Caco-2 (cell line): ENCODE data around the gene ADGRL4. TPM values are rescaled to one million over a fixed set of nuclear protein-coding genes. Genes with fewer than 3 reads are reported as not detected.

Experiments
- BruUV-seq: library from RNA; stranded (reverse); fragments of 400-500 nt; replicated peaks from 2 replicates; lab custom pipeline; 2021; lab: Mats Ljungman, UMichigan
- CTCF ChIA-PET: fragments of 300-600 bp; sonication (Branson Sonifier 250); formaldehyde crosslinking; loops from one replicate; lab custom pipeline; 2022; ENCODE audit warnings: antibody characterized with exemption; lab: Charles Lee
- POLR2A ChIA-PET: fragments of 300-600 bp; sonication (Branson Sonifier 250); formaldehyde crosslinking; loops from one replicate; lab custom pipeline; 2022; ENCODE audit warnings: antibody characterized with exemption; lab: Charles Lee
- DNase-seq, 2 experiments: peaks; one replicate each; pipeline versions ENCODE4 v3.0.0 to v3.0.0-alpha.2; 2020 to 2022
- H3K27me3 ChIP-seq: replicated peaks from 2 replicates; pipeline ENCODE4 v1.6.0; 2011; ENCODE audit warnings: low read length; ENCODE audit not compliant: control insufficient read depth, insufficient read depth
- H3K36me3 ChIP-seq: 2 replicates; pipeline ENCODE4 v1.5.1; 2011; ENCODE audit warnings: low read length; ENCODE audit not compliant: control insufficient read depth, insufficient read depth
- H3K4me1 ChIP-seq: fragments of 250-450 bp; sonication (Bioruptor Pico); 2 replicates; pipeline ENCODE4 v1.5.1; 2020; ENCODE audit warnings: mild to moderate bottlenecking
- H3K4me3 ChIP-seq: 2 replicates; pipeline ENCODE4 v1.5.1; 2011; ENCODE audit warnings: low read depth, mild to moderate bottlenecking, control low read depth, low read length
- H3K9me3 ChIP-seq: fragments of 250-450 bp; sonication (Bioruptor Pico); 2 replicates; pipeline ENCODE4 v1.5.1; 2020; ENCODE audit warnings: mild to moderate bottlenecking, moderate library complexity
- H3K27ac Mint-ChIP-seq: one replicate; pipeline ENCODE4 v1.8.0; 2022; ENCODE audit warnings: mixed read lengths; ENCODE audit not compliant: unreplicated experiment
- H3K27me3 Mint-ChIP-seq: one replicate; pipeline ENCODE4 v1.8.0; 2022; ENCODE audit warnings: mixed read lengths; ENCODE audit not compliant: insufficient read depth, unreplicated experiment
- H3K36me3 Mint-ChIP-seq: one replicate; pipeline ENCODE4 v1.8.0; 2022; ENCODE audit warnings: mild to moderate bottlenecking, mixed read lengths; ENCODE audit not compliant: insufficient read depth, unreplicated experiment
- H3K4me1 Mint-ChIP-seq: one replicate; pipeline ENCODE4 v1.8.0; 2022; ENCODE audit warnings: low read depth, mixed read lengths; ENCODE audit not compliant: unreplicated experiment
- H3K4me3 Mint-ChIP-seq: one replicate; pipeline ENCODE4 v1.8.0; 2022; ENCODE audit warnings: mild to moderate bottlenecking, moderate library complexity, mixed read lengths; ENCODE audit not compliant: unreplicated experiment
- H3K9me3 Mint-ChIP-seq: one replicate; pipeline ENCODE4 v1.8.0; 2022; ENCODE audit warnings: mixed read lengths; ENCODE audit not compliant: unreplicated experiment
- intact Hi-C: fragments of 100-400 bp; cut with micrococcal nuclease; formaldehyde crosslinking; loops from one replicate; pipeline ENCODE4 v1.10.0; 2022; ENCODE audit not compliant: unreplicated experiment
- total RNA-seq: library from RNA; stranded (reverse); gene quantifications from 2 replicates; pipeline ENCODE4 v1.2.3, GENCODE V29; 2022
- TF ChIP-seq, protein P1 (sequence below), 2 experiments: fragments of 200-600 bp in 1 of 2; IDR thresholded peaks; 1 replicate in 1 of 2; 2 replicates in 1 of 2; pipeline versions ENCODE4 v1.5.1 to v1.8.0; 2011 to 2022; ENCODE audit warnings: antibody characterized with exemption in 1 of 2, control low read depth in 1 of 2, inconsistent platforms in 1 of 2, low read depth in 1 of 2, low read length in 1 of 2, mild to moderate bottlenecking in 1 of 2, moderate library complexity in 1 of 2; ENCODE audit not compliant: insufficient read depth in 1 of 2, severe bottlenecking in 1 of 2, unreplicated experiment in 1 of 2

ADGRL4 gene
- total RNA-seq, 1 experiment from 2014 or later, result not detected

DNA sequence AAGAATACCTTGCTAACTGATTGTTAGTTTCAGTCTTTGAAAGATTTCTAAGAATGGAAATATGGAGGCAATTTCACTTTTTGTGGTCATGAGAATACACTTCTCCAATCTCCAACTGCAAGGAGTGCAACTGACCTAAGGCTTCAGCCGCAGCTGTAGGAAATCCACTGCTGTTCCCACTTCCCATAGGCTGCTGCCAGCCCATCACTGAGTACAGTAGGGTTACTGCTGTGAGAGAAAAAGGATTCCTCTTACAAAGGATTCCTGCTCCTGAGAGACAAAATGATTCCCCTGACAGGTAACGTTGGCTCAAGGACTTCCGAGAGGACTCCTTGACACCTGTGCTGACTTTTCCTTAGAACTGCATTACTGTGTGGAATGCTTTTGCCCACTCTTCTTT, 87.4 kb downstream of the ADGRL4 start:
- Mint-ChIP-seq H3K4me1 (no peaks in the 10 kb centered on the region), H3K27me3 (no peaks in the 10 kb centered on the region), H3K9me3 (no peaks in the 10 kb centered on the region), H3K4me3 (no peak overlapping the region), H3K36me3 (no peaks in the 10 kb centered on the region), H3K27ac (no peak overlapping the region)
- Histone ChIP-seq H3K4me3 (no peak overlapping the region), H3K9me3 (no peaks in the 10 kb centered on the region), H3K36me3 (no peaks in the 10 kb centered on the region), H3K4me1 (no peaks in the 10 kb centered on the region), H3K27me3 (no peaks in the 10 kb centered on the region)
- intact Hi-C loops, result no loop called here
- ChIA-PET CTCF (no interaction called here), POLR2A (no interaction called here)
- TF ChIP-seq, protein P1, sequence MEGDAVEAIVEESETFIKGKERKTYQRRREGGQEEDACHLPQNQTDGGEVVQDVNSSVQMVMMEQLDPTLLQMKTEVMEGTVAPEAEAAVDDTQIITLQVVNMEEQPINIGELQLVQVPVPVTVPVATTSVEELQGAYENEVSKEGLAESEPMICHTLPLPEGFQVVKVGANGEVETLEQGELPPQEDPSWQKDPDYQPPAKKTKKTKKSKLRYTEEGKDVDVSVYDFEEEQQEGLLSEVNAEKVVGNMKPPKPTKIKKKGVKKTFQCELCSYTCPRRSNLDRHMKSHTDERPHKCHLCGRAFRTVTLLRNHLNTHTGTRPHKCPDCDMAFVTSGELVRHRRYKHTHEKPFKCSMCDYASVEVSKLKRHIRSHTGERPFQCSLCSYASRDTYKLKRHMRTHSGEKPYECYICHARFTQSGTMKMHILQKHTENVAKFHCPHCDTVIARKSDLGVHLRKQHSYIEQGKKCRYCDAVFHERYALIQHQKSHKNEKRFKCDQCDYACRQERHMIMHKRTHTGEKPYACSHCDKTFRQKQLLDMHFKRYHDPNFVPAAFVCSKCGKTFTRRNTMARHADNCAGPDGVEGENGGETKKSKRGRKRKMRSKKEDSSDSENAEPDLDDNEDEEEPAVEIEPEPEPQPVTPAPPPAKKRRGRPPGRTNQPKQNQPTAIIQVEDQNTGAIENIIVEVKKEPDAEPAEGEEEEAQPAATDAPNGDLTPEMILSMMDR (IDR thresholded peaks at IDR 0.05; ENCODE audit: insufficient read depth in 1 of 2, low read depth in 1 of 2, low read length in 1 of 2, severe bottlenecking in 1 of 2, unreplicated experiment in 1 of 2), result no peak
- no peak for DNase-seq
- BruUV-seq, result no TSS peak

DNA sequence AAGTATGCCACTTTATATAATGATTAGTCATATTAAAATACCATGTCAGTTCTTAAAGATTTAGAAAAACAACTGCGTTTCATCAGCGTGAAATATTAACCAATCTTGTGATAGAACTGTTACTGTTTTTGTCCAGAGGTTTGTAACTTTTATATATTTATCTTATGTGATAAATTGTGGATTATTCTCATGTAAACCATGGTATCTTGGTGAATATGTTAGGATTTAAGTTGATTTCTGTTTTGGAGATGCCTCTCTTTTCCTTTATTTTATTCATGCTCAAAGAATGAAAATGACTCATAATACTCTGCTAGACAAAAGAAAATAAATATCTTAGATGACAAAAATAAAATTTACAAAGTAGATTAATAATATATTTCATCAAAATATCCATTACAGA, 88.4 kb downstream of the ADGRL4 start:
- intact Hi-C loops, result no loop called here
- Histone ChIP-seq H3K4me1 (no peaks in the 10 kb centered on the region), H3K9me3 (no peaks in the 10 kb centered on the region), H3K4me3 (no peak overlapping the region), H3K36me3 (no peaks in the 10 kb centered on the region), H3K27me3 (no peaks in the 10 kb centered on the region)
- Mint-ChIP-seq H3K27me3 (no peaks in the 10 kb centered on the region), H3K4me1 (no peaks in the 10 kb centered on the region), H3K36me3 (no peaks in the 10 kb centered on the region), H3K9me3 (no peaks in the 10 kb centered on the region), H3K27ac (no peak overlapping the region), H3K4me3 (no peak overlapping the region)
- ChIA-PET CTCF (no interaction called here), POLR2A (no interaction called here)
- TF ChIP-seq, protein P1 (IDR thresholded peaks at IDR 0.05; ENCODE audit: insufficient read depth in 1 of 2, low read depth in 1 of 2, low read length in 1 of 2, severe bottlenecking in 1 of 2, unreplicated experiment in 1 of 2), result no peak
- no TSS peak for BruUV-seq
- DNase-seq, result no peak

DNA sequence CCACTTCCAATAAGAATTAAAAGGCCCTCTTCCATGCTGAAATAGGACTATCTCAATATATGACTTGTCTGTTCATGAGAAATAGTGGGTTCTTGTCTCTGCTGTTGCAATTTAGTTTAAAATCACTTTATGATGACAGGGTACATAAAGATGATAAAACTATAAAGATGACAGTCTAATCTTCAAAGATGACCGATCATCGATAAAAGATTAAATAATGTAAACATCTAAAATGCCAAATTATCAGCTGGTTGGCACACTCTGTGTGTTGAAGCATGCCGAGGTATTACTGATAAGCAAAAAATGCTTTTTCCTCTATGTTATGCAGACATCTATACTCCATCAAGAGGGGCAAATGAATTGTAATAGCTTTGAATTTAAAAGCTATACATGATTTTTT, 89.5 kb downstream of the ADGRL4 start:
- TF ChIP-seq, protein P1 (IDR thresholded peaks at IDR 0.05; ENCODE audit: insufficient read depth in 1 of 2, low read depth in 1 of 2, low read length in 1 of 2, severe bottlenecking in 1 of 2, unreplicated experiment in 1 of 2), result no peak
- H3K9me3 ChIP-seq, result no peaks in the 10 kb centered on the region
- BruUV-seq, result no TSS peak
- Mint-ChIP-seq H3K4me3 (no peak overlapping the region), H3K27ac (no peak overlapping the region), H3K36me3 (no peaks in the 10 kb centered on the region), H3K27me3 (no peaks in the 10 kb centered on the region), H3K9me3 (no peaks in the 10 kb centered on the region), H3K4me1 (no peaks in the 10 kb centered on the region)
- no peaks in the 10 kb centered on the region for H3K27me3 ChIP-seq
- ChIA-PET POLR2A (no interaction called here), CTCF (no interaction called here)
- no peaks in the 10 kb centered on the region for H3K36me3 ChIP-seq
- H3K4me1 ChIP-seq, result no peaks in the 10 kb centered on the region
- no peak overlapping the region for H3K4me3 ChIP-seq
- intact Hi-C loops, result no loop called here
- no peak for DNase-seq
